HAP-1 (cell line): Measurements from ENCODE around the gene TTC31.
"Not testable (repeated sequence)": the region's sequence is repeated elsewhere in the genome, so short reads cannot be mapped to it uniquely, and the experiment has no call there.

Source experiments
- DNase-seq, 2 experiments: peaks; one replicate each; pipeline ENCODE4 v3.0.0-alpha.2; 2016 to 2020; ENCODE audit warnings: low spot score in 2 of 2
- H3K27me3 ChIP-seq: fragments of 250-450 bp; sonication (Bioruptor Pico); 2 replicates; pipeline ENCODE4 v1.5.1; 2020; ENCODE audit warnings: low read depth, mild to moderate bottlenecking, moderate library complexity
- H3K36me3 ChIP-seq: fragments of 250-450 bp; sonication (Bioruptor Pico); replicated peaks from 2 replicates; pipeline ENCODE4 v1.5.1; 2020; ENCODE audit warnings: mild to moderate bottlenecking
- H3K4me1 ChIP-seq: fragments of 250-450 bp; sonication (Bioruptor Pico); 2 replicates; pipeline ENCODE4 v1.5.1; 2020; ENCODE audit warnings: mild to moderate bottlenecking
- H3K4me3 ChIP-seq: fragments of 250-450 bp; sonication (Bioruptor Pico); 2 replicates; pipeline ENCODE4 v1.5.1; 2020; ENCODE audit warnings: mild to moderate bottlenecking, moderate library complexity
- H3K9me3 ChIP-seq: fragments of 250-450 bp; sonication (Bioruptor Pico); 2 replicates; pipeline ENCODE4 v1.5.1; 2020; ENCODE audit warnings: mild to moderate bottlenecking, moderate library complexity
- in situ Hi-C: fragments of 300-500 bp; cut with MboI; formaldehyde crosslinking; loops from 3 replicates; pipeline ENCODE4 v1.14.3; 2020; ENCODE audit warnings: low sequenced_read_pairs, inconsistent platforms, mixed read lengths

Gene TTC31

DNA sequence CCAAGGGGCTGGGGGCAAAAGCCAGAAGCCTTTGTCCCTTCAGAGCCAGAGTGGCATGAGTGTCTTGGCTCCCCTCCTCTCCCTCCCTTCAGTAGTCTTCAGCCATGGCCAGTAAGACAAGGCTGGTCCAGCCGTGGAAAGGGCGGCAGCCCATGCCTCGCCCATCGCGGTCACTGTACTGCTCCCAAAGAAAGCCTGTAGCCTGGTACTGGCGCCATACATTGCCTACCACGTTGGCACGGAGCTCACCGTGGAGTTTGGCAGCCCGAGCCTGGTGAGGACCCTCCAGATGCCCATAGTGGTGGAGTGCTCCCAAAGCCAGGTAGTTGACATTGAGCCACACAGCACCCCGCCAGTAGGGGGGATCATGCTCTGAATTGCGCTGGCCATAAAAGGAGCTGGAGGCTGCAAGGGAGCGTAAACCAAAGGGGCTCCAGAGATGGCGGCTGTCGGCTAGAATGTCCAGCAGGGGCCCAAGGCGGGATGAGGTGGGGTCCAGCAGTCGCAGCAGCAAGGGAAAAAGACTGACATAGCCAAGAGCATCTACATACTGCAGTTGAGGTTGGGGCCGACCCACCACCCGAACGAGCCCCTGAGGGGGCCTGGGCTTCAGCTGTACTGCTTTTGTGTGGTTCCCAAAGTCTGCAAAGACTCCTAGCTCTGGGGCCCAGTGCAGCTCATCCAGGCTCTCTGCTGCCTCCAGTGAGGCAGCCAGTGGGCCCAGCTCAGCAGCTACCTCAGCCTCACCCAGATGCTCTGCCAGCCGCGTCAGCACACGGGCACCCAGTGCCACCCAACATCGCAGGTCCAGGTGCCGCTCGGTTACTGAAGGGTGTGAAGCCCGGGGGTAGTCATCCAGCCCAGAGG lies 21.5 kb upstream of the TTC31 start:
- Histone ChIP-seq H3K9me3 (no peaks in the 10 kb centered on the region), H3K4me1 (peaks cover 11% of the 10 kb centered on the region), H3K36me3 (peaks cover 25% of the 10 kb centered on the region), H3K4me3 (no peak overlapping the region), H3K27me3 (no peaks in the 10 kb centered on the region)
- in situ Hi-C loops: no loop called here
- peak in 1 of 2 experiments; percentile 41 for DNase-seq

GRCh38 chr2:74462054-74462785 lies 20.7 kb upstream of the TTC31 start:
- Histone ChIP-seq H3K27me3 (no peaks in the 10 kb centered on the region), H3K4me3 (no peak overlapping the region), H3K36me3 (peaks cover 25% of the 10 kb centered on the region), H3K9me3 (no peaks in the 10 kb centered on the region), H3K4me1 (peaks cover 4% of the 10 kb centered on the region; the same call in 1 of the 2 replicates)
- DNase-seq: no peak
- in situ Hi-C loops: no loop called here

GRCh38 chr2:74462786-74463105 lies 20.1 kb upstream of the TTC31 start:
- Histone ChIP-seq H3K27me3 (no peaks in the 10 kb centered on the region), H3K4me3 (no peak overlapping the region; the same call in 1 of the 2 replicates), H3K36me3 (peaks cover 25% of the 10 kb centered on the region), H3K9me3 (no peaks in the 10 kb centered on the region), H3K4me1 (peaks cover 4% of the 10 kb centered on the region; the same call in 1 of the 2 replicates)
- in situ Hi-C loops: no loop called here
- no peak for DNase-seq

DNA sequence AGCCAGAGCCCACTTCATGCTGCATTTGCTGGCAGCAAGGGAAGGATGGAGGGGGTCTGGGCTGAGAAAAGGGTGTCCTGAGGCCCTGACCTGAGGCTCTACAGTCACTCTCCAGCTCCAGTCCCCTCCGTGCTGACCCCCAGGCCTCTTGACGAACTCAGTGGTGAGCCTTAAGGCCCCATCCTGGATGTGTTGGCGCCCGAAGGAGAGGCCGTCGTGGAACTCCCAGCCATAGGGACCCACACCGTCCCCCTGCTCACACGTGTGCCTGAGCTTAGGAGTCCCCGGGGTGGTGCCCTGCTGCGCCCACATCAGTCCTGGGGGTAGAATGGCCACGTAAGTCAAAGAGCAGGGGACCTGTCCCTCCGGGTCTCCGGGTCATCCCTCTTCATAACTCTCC lies 18.5 kb upstream of the TTC31 start:
- in situ Hi-C loops: no loop called here
- H3K36me3 ChIP-seq: peaks cover 25% of the 10 kb centered on the region
- DNase-seq: peak in 1 of 2 experiments; percentile 29
- peaks cover 3% of the 10 kb centered on the region; the same call in 1 of the 2 replicates for H3K4me1 ChIP-seq
- H3K4me3 ChIP-seq: peak overlapping the region; percentile 75
- H3K9me3 ChIP-seq: no peaks in the 10 kb centered on the region
- no peaks in the 10 kb centered on the region for H3K27me3 ChIP-seq

DNA sequence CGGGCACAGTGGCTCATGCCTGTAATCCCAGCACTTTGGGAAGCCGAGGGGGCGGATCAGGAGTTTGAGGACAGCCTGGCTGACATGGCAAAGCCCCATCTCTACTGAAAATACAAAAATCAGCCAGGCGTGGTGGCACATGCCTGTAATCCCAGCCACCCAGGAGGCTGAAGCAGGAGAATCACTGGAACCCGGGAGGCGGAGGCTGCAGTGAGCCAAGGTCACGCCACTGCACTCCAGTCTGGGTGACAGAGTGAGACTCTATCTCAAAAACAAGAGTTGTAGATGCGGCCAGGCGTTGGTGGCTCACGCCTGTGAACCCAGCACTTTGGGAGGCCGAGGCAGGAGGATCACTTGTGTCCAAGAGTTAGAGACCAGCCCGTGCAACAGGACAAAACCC lies 12.1 kb upstream of the TTC31 start:
- H3K36me3 ChIP-seq: peaks cover 17% of the 10 kb centered on the region
- H3K4me1 ChIP-seq, in situ Hi-C loops, DNase-seq, H3K4me3 ChIP-seq, H3K27me3 ChIP-seq, H3K9me3 ChIP-seq: not testable (repeated sequence)

DNA sequence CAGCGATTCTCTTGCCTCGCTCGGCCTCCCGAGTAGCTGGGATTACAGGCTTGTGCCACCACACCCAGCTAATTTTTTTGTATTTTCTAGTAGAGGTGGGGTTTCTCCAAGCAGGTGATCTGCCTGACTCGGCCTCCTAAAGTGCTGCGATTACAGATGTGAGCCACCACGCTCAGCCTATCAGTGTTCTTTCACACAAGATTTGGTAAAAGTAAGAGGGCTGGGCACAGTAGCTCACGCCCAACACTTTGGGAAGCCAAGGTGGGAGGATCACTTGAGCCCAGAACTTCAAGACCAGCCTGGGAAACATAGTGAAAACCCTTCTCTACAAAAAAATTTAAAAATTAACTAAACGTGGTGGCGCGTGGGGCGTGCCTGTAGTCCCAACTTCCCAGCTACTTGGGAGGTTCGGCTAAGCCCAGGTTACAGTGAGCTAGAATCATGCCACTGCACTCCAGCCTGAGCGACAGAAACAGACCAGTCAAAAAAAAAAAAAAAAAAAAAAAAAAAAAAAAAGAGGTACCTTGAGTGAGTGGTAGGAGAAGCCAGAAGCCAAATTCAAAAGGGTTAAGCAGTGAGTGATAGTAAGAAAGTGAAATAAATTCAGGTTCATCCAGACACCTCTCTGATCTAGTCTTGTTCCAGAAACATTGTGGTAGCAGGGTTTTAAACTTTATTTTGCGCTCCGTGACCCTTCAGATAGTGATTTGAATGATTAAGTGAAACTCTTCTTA lies 11.4 kb upstream of the TTC31 start:
- no peak for DNase-seq
- Histone ChIP-seq H3K36me3 (peaks cover 17% of the 10 kb centered on the region), H3K4me1 (peaks cover 9% of the 10 kb centered on the region; the same call in 1 of the 2 replicates), H3K4me3 (peak overlapping the region; percentile 61), H3K9me3 (no peaks in the 10 kb centered on the region), H3K27me3 (no peaks in the 10 kb centered on the region)
- in situ Hi-C loops: no loop called here

DNA sequence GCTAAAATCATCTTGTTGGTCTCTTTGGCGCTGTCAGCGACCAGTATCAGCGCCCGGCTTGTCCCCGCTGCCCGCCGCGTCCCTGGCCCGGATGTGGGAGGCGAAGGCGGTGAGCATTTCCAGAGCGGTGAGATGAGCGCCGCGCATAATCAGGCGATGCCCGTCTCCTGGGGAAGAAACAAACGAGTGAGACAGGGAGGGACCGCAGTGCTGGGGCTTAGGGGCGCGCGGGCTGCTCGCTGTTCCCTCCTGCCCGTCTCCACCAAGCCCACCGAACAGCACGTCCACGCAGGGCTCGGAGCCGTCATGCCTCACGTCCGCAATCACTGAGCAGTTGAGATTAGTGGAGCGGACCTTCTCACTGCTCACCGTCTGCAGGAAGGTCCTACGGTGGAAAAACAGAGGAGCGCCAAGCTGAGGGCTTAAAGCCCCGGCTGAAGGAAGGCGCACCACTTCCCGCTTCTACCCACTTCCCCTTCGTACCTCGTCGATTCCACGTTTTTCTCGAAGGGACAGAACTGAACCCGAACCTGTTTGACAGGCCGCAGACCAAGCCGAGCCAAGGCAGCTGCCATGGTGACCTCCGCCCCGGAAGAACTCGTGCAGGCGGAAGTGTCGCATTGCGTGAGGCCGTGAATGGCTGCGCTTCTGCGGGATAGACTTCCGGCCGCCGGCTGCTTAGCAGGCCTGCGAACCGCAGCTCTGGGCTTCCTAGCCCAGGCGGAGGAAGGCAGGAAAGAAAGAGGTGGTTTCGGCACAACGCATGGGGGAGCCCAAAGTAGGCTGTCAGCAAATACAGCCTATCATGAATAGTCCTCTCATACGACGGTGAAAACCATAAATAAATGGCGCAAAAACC lies 10.6 kb upstream of the TTC31 start, which contains the start of gene MRPL53:
Gene MRPL53 (minus strand): TSS at position 595 of the 859 bp plus-strand sequence. CDS start 20 bp downstream, at position 575.
- peak; percentile 89 to 96 for DNase-seq
- H3K27me3 ChIP-seq: no peaks in the 10 kb centered on the region
- in situ Hi-C loops: no loop called here
- H3K4me3 ChIP-seq: peak within 1 kb of the TSS; percentile 61
- H3K9me3 ChIP-seq: no peaks in the 10 kb centered on the region
- H3K4me1 ChIP-seq: peaks cover 9% of the 10 kb centered on the region; the same call in 1 of the 2 replicates
- peaks cover 19% of the 10 kb centered on the region for H3K36me3 ChIP-seq

GRCh38 chr2:74472945-74473258 lies 10.0 kb upstream of the TTC31 start:
- no peaks in the 10 kb centered on the region for H3K27me3 ChIP-seq
- DNase-seq: no peak
- H3K4me1 ChIP-seq: peaks cover 9% of the 10 kb centered on the region; the same call in 1 of the 2 replicates
- H3K36me3 ChIP-seq: peaks cover 23% of the 10 kb centered on the region
- in situ Hi-C loops: no loop called here
- H3K9me3 ChIP-seq: no peaks in the 10 kb centered on the region
- peak overlapping the region; percentile 61 for H3K4me3 ChIP-seq

DNA sequence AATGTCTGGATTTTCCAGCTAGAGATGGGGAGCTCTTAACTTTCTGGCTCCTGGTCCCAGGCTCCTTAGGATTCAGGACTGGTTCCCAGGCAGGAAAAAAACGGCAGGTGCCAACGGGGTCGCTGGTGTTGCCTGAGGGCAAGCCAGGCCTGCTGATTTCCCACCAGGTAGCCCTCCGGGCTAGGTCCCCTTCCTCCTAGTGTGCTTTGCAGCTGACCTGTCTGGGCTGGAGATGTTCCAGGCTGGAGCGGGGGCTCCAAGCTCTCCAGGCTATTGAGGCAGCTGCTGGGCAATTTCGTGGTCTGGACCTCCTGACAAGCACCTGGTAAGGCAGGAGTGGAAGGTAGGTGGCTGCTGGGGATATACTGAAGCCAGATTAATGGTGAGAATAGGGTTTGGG lies 8.4 kb upstream of the TTC31 start:
- in situ Hi-C loops: no loop called here
- Histone ChIP-seq H3K4me3 (no peak overlapping the region), H3K36me3 (peaks cover 30% of the 10 kb centered on the region), H3K4me1 (peaks cover 9% of the 10 kb centered on the region; the same call in 1 of the 2 replicates), H3K27me3 (no peaks in the 10 kb centered on the region), H3K9me3 (no peaks in the 10 kb centered on the region)
- DNase-seq: no peak

DNA sequence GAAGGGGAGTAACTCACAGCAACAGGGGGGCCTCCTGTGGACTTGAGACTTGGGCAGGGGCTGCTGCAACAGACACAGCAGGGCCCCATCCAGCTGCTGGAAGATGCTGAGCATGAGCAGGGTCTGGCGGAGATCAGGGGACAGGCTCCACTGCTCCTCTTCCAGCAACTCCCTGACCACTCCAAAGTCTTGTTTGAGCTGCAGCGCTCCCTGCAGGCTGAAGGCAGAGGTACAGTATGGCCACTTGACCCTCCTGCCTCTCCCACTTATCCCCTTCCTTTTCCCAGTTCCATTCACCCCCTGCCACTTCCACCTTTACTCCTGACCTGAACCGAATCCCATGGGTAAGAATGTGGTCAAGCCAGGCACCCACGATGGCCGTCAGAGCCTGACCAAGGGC lies 8.0 kb upstream of the TTC31 start:
- in situ Hi-C loops: no loop called here
- Histone ChIP-seq H3K4me3 (no peak overlapping the region), H3K4me1 (peaks cover 10% of the 10 kb centered on the region; the same call in 1 of the 2 replicates), H3K9me3 (no peaks in the 10 kb centered on the region), H3K27me3 (no peaks in the 10 kb centered on the region), H3K36me3 (peaks cover 31% of the 10 kb centered on the region)
- peak in 1 of 2 experiments; percentile 41 for DNase-seq

- Histone ChIP-seq H3K4me1 (peaks cover 7% of the 10 kb centered on the region), H3K36me3 (peaks cover 25% of the 10 kb centered on the region), H3K4me3 (peak overlapping the region; percentile 95), H3K9me3 (no peaks in the 10 kb centered on the region), H3K27me3 (no peaks in the 10 kb centered on the region)
- in situ Hi-C loops: no loop called here
- no peak for DNase-seq
These were observed 1.4 kb upstream of the TTC31 start for GRCh38 chr2:74481431-74481830.

DNA sequence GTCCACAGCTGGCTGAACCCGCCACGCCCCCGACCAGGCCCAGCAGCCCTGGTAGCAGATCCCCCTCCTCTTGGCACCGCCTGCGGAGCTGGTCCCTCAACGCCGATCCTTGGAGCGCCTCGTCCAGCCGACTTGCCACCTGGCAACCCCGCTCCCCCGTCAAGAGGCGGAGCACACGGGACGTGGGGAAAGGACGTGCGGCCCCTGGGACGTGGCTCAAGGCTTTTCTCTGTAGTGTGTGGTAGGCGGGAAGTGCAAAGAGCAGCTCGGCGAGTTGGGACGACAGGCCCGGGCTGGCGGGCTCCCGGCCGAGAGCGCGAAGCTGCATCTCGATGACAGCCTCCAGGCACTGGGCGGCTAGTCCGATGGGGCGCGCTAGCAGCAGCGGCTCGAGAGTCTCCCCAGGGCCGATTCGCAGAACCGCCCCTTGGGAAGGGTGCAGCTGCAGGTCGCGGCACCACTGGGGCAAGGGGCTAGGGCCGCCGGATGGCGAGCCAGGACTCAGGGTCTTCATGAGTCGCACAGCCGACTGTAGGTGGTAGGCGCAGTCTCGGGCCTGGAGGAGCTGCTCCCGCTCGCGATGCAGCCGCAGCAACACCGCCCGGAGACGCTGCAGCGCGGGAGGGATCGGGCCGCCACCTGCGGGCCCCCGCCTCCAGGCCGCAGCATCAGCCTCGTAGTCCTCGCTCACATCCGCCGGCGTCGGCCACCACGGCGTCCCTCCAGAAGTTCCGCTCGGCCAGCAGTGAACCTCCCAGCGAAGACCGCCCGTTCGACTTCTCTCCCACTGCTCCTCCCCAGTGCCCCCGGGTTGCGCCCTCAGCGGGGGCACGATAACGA lies 700 bp upstream of the TTC31 start:
- in situ Hi-C loops: no loop called here
- peak overlapping the region; percentile 95 for H3K4me3 ChIP-seq
- peak in 1 of 2 experiments; percentile 34 for DNase-seq
- no peaks in the 10 kb centered on the region for H3K9me3 ChIP-seq
- H3K36me3 ChIP-seq: peaks cover 25% of the 10 kb centered on the region
- H3K4me1 ChIP-seq: peaks cover 7% of the 10 kb centered on the region
- H3K27me3 ChIP-seq: no peaks in the 10 kb centered on the region
